Measurements from ENCODE around the gene IQSEC1. TPM values are rescaled to one million over a fixed set of nuclear protein-coding genes. Genes with fewer than 3 reads are reported as not detected.
A peak's percentile ranks its signal among the peaks of the same experiment; 100 is the strongest.

IQSEC1 gene
- total and polyA plus RNA-seq, 9 of the 15 experiments (the other 6 are each of a cell fraction or from before 2014, with no cell fraction given), result 0.56 to 39.0 (median 6.8) TPM

GRCh38 chr3:12946251-12946648 lies 127.0 kb downstream of the IQSEC1 start:
- H3K9ac ChIP-seq (ENCODE audit: insufficient read depth in 1 of 2, low read depth in 2 of 2, low read length in 2 of 2), result peak overlapping the region in 1 of 2 experiments; percentile 18; a peak in 1 of 4 replicates
- peaks cover 14% of the 10 kb centered on the region; the same call in 2 of the 3 replicates for H3K36me3 ChIP-seq (ENCODE audit: control insufficient read depth, insufficient read depth, low read length)
- peak overlapping the region; percentile 16 for H3K4me2 ChIP-seq (ENCODE audit: insufficient read depth, low read length)
- 26% methylated on average over 6 of the region's 6 CpGs for WGBS (ENCODE audit: insufficient coverage, low coverage, missing lambda C conversion rate)
- H3K79me2 ChIP-seq (ENCODE audit: control insufficient read depth, insufficient read depth, low read length), result peaks cover 68% of the 10 kb centered on the region
- ATAC-seq (peak; percentile 55), FAIRE-seq (peak; percentile 78), DNase-seq (ENCODE audit: extremely low read depth in 1 of 4, low spot score in 3 of 4) (peak; percentile 54 to 70 (median 62))
- ChIA-PET POLR2A (interaction anchor here (0.6 to 1.6 kb wide), 4 partner anchors 9 to 105 kb away, joined by 3 to 5 read pairs (median 4); partner anchors contain the start of gene RPL32), CTCF (ENCODE audit: low intra/inter-chr PET ratio) (interaction anchor here (0.5 kb wide), 1 partner anchor 70 kb away, joined by 3 read pairs; no protein-coding TSS in a partner anchor)
- H3K4me3 ChIP-seq, result no peak overlapping the region
- H3K9me3 ChIP-seq (replicated peaks; ENCODE audit: control insufficient read depth, insufficient read depth, low read depth, low read length), result no peaks in the 10 kb centered on the region
- no TSS peak for BruUV-seq (replicated peaks)
- intact Hi-C loops (cut with micrococcal nuclease), result no loop called here
- H3K27me3 ChIP-seq (ENCODE audit: control insufficient read depth in 2 of 2, insufficient read depth in 2 of 2, low read length in 2 of 2), result no peaks in the 10 kb centered on the region
- no peaks in the 10 kb centered on the region for H3K9me1 ChIP-seq (ENCODE audit: control insufficient read depth, insufficient read depth, low read length)
- H3K27ac ChIP-seq (ENCODE audit: extremely low read depth, low read depth, low read length), result no peak overlapping the region
- H2AFZ ChIP-seq (ENCODE audit: low read depth, low read length), result no peak overlapping the region
- peaks cover 36 to 72% of the 10 kb centered on the region in 2 experiments; a peak in 4 of 5 replicates for H3K4me1 ChIP-seq (replicated peaks in 1 of 2; ENCODE audit: control insufficient read depth in 2 of 2, insufficient read depth in 2 of 2, low read length in 2 of 2)
- in situ Hi-C loops (cut with MboI), result no loop called here
- no peaks in the 10 kb centered on the region for H4K20me1 ChIP-seq (replicated peaks; ENCODE audit: control insufficient read depth, insufficient read depth, low read length)
- TF ChIP-seq USF1 (CRISPR knock-in tag; IDR thresholded peaks at IDR 0.05) (no peak), ZNF75A (CRISPR knock-in tag; IDR thresholded peaks at IDR 0.05) (no peak), ZNF316 (IDR thresholded peaks at IDR 0.05) (no peak), UBTF (IDR thresholded peaks at IDR 0.05; ENCODE audit: borderline replicate concordance in 1 of 2, low read depth in 2 of 2, low read length in 2 of 2) (no peak), MTA2 (IDR thresholded peaks at IDR 0.05; ENCODE audit: low read depth) (0 out of 2 replicates have a peak, but pooled peaks have one; percentile 22), CAMTA2 (CRISPR knock-in tag; conservative IDR thresholded peaks at IDR 0.05) (no peak), ID3 (CRISPR knock-in tag; IDR thresholded peaks at IDR 0.05) (no peak), ID3 (tag; IDR thresholded peaks at IDR 0.05) (peak; percentile 40; the same call in 1 of the 2 replicates), CBFA2T3 (IDR thresholded peaks at IDR 0.05) (peak; percentile 54), HMGN3 (IDR thresholded peaks at IDR 0.05; ENCODE audit: borderline replicate concordance, extremely low read depth, insufficient read length, low read depth, low read length) (no peak), MLX (CRISPR knock-in tag; conservative IDR thresholded peaks at IDR 0.05) (no peak), RBM25 (IDR thresholded peaks at IDR 0.05; ENCODE audit: low read depth, low read length, severe bottlenecking) (no peak), MEF2A (IDR thresholded peaks at IDR 0.05; ENCODE audit: control insufficient read depth, low read depth, low read length) (no peak), TEAD1 (CRISPR knock-in tag; IDR thresholded peaks at IDR 0.05) (no peak), JUNB (CRISPR knock-in tag; conservative IDR thresholded peaks at IDR 0.05) (no peak), SMARCE1 (IDR thresholded peaks at IDR 0.05) (no peak), ZNF347 (CRISPR knock-in tag; IDR thresholded peaks at IDR 0.05; ENCODE audit: low read depth) (no peak), TCF3 (CRISPR knock-in tag; IDR thresholded peaks at IDR 0.05) (peak; percentile 73)
